ENCODE data around the gene TYRP1. TPM values are rescaled to one million over a fixed set of nuclear protein-coding genes. Genes with fewer than 3 reads are reported as not detected.

Gene TYRP1
- total RNA-seq (ENCODE audit: unreplicated experiment): 0.23 TPM
- long read RNA-seq: 0 reads

DNA sequence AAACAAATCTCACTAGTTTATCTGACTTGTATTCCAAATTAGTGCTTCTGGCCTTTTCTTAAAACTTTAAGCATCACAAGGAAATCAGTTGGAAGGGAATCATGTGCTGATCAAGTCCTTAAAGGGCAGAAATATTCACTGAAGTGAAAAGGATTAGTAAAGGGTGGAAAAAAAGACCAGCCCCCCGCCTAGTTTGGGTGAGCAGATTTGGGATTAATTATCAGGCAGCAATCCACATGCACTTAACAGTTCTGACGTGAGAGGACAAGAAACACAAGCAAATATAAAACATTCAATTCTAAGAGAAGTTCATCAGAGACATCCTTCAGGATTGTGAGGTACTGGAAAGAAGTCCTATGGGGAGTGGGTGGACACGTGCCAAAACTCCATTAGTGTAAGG, at the start of gene TYRP1:
Gene TYRP1 (plus strand): TSS at position 245 of the 400 bp plus-strand sequence. CDS start 612 bp downstream, outside the sequence.
- Mint-ChIP-seq H3K4me3 (ENCODE audit: unreplicated experiment) (no peak within 1 kb of the TSS), H3K4me1 (ENCODE audit: unreplicated experiment) (no peaks in the 10 kb centered on the region), H3K27ac (ENCODE audit: unreplicated experiment) (no peak within 1 kb of the TSS), H3K36me3 (ENCODE audit: low read depth, unreplicated experiment) (no peaks in the 10 kb centered on the region), H3K9me3 (ENCODE audit: unreplicated experiment) (no peaks in the 10 kb centered on the region), H3K27me3 (ENCODE audit: unreplicated experiment) (peaks cover 1% of the 10 kb centered on the region)
- TF ChIP-seq, protein P1, sequence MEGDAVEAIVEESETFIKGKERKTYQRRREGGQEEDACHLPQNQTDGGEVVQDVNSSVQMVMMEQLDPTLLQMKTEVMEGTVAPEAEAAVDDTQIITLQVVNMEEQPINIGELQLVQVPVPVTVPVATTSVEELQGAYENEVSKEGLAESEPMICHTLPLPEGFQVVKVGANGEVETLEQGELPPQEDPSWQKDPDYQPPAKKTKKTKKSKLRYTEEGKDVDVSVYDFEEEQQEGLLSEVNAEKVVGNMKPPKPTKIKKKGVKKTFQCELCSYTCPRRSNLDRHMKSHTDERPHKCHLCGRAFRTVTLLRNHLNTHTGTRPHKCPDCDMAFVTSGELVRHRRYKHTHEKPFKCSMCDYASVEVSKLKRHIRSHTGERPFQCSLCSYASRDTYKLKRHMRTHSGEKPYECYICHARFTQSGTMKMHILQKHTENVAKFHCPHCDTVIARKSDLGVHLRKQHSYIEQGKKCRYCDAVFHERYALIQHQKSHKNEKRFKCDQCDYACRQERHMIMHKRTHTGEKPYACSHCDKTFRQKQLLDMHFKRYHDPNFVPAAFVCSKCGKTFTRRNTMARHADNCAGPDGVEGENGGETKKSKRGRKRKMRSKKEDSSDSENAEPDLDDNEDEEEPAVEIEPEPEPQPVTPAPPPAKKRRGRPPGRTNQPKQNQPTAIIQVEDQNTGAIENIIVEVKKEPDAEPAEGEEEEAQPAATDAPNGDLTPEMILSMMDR (IDR thresholded peaks at IDR 0.05; ENCODE audit: unreplicated experiment): no peak
- DNase-seq (ENCODE audit: low spot score): no peak

- Mint-ChIP-seq H3K27ac (ENCODE audit: unreplicated experiment) (no peak overlapping the region), H3K9me3 (ENCODE audit: unreplicated experiment) (no peaks in the 10 kb centered on the region), H3K4me1 (ENCODE audit: unreplicated experiment) (no peaks in the 10 kb centered on the region), H3K4me3 (ENCODE audit: unreplicated experiment) (no peak overlapping the region), H3K27me3 (ENCODE audit: unreplicated experiment) (no peaks in the 10 kb centered on the region), H3K36me3 (ENCODE audit: low read depth, unreplicated experiment) (no peaks in the 10 kb centered on the region)
- TF ChIP-seq, protein P1 (IDR thresholded peaks at IDR 0.05; ENCODE audit: unreplicated experiment): no peak
- DNase-seq (ENCODE audit: low spot score): no peak
Observed at GRCh38 chr9:12643686-12644085, 49.5 kb upstream of the TYRP1 start.

- no peak overlapping the region for H3K4me3 Mint-ChIP-seq (ENCODE audit: unreplicated experiment)
- H3K27me3 Mint-ChIP-seq (ENCODE audit: unreplicated experiment): no peaks in the 10 kb centered on the region
- no peaks in the 10 kb centered on the region for H3K4me1 Mint-ChIP-seq (ENCODE audit: unreplicated experiment)
- H3K9me3 Mint-ChIP-seq (ENCODE audit: unreplicated experiment): no peaks in the 10 kb centered on the region
- TF ChIP-seq, protein P1 (IDR thresholded peaks at IDR 0.05; ENCODE audit: unreplicated experiment): no peak
- no peak overlapping the region for H3K27ac Mint-ChIP-seq (ENCODE audit: unreplicated experiment)
- no peaks in the 10 kb centered on the region for H3K36me3 Mint-ChIP-seq (ENCODE audit: low read depth, unreplicated experiment)
- DNase-seq (ENCODE audit: low spot score): no peak
Observed at GRCh38 chr9:12648925-12649324, 44.3 kb upstream of the TYRP1 start.

DNA sequence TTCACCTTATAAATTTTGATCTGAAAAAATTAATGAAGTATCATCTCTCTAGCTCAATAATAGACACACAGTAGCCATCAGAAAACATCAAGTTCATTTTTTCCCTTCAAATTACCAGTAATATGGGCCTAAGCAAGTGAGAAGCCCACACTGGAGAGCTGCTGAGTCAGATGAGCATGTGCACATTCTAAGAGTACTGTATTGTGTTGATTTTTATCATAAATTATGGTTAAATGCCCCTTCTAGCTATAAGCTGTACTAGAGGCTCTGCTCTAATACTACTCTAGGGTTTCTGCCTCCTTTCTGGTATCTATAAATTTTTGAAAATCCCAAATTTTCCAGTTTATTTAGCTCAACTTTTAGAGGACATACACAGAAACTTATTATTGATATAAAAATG, 42.1 kb upstream of the TYRP1 start:
- no peak for DNase-seq (ENCODE audit: low spot score)
- TF ChIP-seq, protein P1 (IDR thresholded peaks at IDR 0.05; ENCODE audit: unreplicated experiment): no peak
- Mint-ChIP-seq H3K27ac (ENCODE audit: unreplicated experiment) (no peak overlapping the region), H3K9me3 (ENCODE audit: unreplicated experiment) (no peaks in the 10 kb centered on the region), H3K4me3 (ENCODE audit: unreplicated experiment) (no peak overlapping the region), H3K27me3 (ENCODE audit: unreplicated experiment) (no peaks in the 10 kb centered on the region), H3K36me3 (ENCODE audit: low read depth, unreplicated experiment) (no peaks in the 10 kb centered on the region), H3K4me1 (ENCODE audit: unreplicated experiment) (no peaks in the 10 kb centered on the region)

- no peaks in the 10 kb centered on the region for H3K36me3 Mint-ChIP-seq (ENCODE audit: low read depth, unreplicated experiment)
- TF ChIP-seq, protein P1 (IDR thresholded peaks at IDR 0.05; ENCODE audit: unreplicated experiment): no peak
- H3K4me1 Mint-ChIP-seq (ENCODE audit: unreplicated experiment): no peaks in the 10 kb centered on the region
- H3K27me3 Mint-ChIP-seq (ENCODE audit: unreplicated experiment): no peaks in the 10 kb centered on the region
- DNase-seq (ENCODE audit: low spot score): no peak
- no peak overlapping the region for H3K27ac Mint-ChIP-seq (ENCODE audit: unreplicated experiment)
- no peaks in the 10 kb centered on the region for H3K9me3 Mint-ChIP-seq (ENCODE audit: unreplicated experiment)
- H3K4me3 Mint-ChIP-seq (ENCODE audit: unreplicated experiment): no peak overlapping the region
Observed at GRCh38 chr9:12652973-12653372, 40.2 kb upstream of the TYRP1 start.
